ENCODE data around the gene NUDCD3.
A peak's percentile ranks its signal among the peaks of the same experiment; 100 is the strongest.

Gene NUDCD3
- total RNA-seq = 95.5 to 114 (median 100) reads per million in 4 experiments

- peak; percentile 67 for DNase-seq
These were observed at the start of gene NUDCD3 for GRCh38 chr7:44490351-44491200. NUDCD3 (minus strand) TSS chr7:44490658; CDS start chr7:44490600, 58 bp downstream.

GRCh38 chr7:44539669-44540506 is 49.4 kb upstream of the NUDCD3 start:
- DNase-seq = no peak

GRCh38 chr7:44538798-44539668 is 48.6 kb upstream of the NUDCD3 start:
- DNase-seq = no peak

GRCh38 chr7:44538093-44538797 is 47.8 kb upstream of the NUDCD3 start:
- no peak for DNase-seq

GRCh38 chr7:44537442-44537841 is 47.0 kb upstream of the NUDCD3 start:
- no peak for DNase-seq

- no peak for DNase-seq
These were observed 45.6 kb upstream of the NUDCD3 start for GRCh38 chr7:44536090-44536489.

GRCh38 chr7:44535348-44536064 is 45.0 kb upstream of the NUDCD3 start:
- DNase-seq = no peak

- DNase-seq = no peak
These were observed 44.0 kb upstream of the NUDCD3 start for GRCh38 chr7:44534501-44534900.

- DNase-seq = no peak
These were observed 43.6 kb upstream of the NUDCD3 start for GRCh38 chr7:44534087-44534486.

GRCh38 chr7:44533301-44534055 is 43.0 kb upstream of the NUDCD3 start:
- DNase-seq = no peak

- DNase-seq = no peak
These were observed 41.2 kb upstream of the NUDCD3 start for GRCh38 chr7:44531421-44532380.

GRCh38 chr7:44530990-44531389 is 40.5 kb upstream of the NUDCD3 start:
- DNase-seq = no peak

- DNase-seq = no peak
These were observed 34.4 kb upstream of the NUDCD3 start for GRCh38 chr7:44524811-44525388.

- no peak for DNase-seq
These were observed 31.9 kb upstream of the NUDCD3 start for GRCh38 chr7:44522315-44522714.

- no peak for DNase-seq
These were observed 31.1 kb upstream of the NUDCD3 start for GRCh38 chr7:44521347-44522095.

- DNase-seq = no peak
These were observed 30.1 kb upstream of the NUDCD3 start for GRCh38 chr7:44520574-44520973.

- no peak for DNase-seq
These were observed 29.1 kb upstream of the NUDCD3 start for GRCh38 chr7:44519546-44519945.

- DNase-seq = no peak
These were observed 28.3 kb upstream of the NUDCD3 start for GRCh38 chr7:44518761-44519160.
